HEK293 (cell line): ENCODE data around the gene OLFM2.

Experiments
- BCL11B ChIP-seq: fragments of 450-650 bp; formaldehyde crosslinking; IDR thresholded peaks from 2 replicates; pipeline ENCODE4 v1.5.1; 2016; ENCODE audit warnings: low read depth, missing biosample characterization, missing genetic modification characterization
- BCL6B ChIP-seq: fragments of 450-650 bp; formaldehyde crosslinking; IDR thresholded peaks from 2 replicates; pipeline ENCODE4 v1.5.1; 2017; ENCODE audit warnings: missing biosample characterization, missing genetic modification characterization
- INSM2 ChIP-seq: fragments of 450-650 bp; formaldehyde crosslinking; IDR thresholded peaks from 2 replicates; pipeline ENCODE4 v1.5.1; 2016; ENCODE audit warnings: missing biosample characterization, missing genetic modification characterization
- OSR2 ChIP-seq: fragments of 450-650 bp; formaldehyde crosslinking; IDR thresholded peaks from 2 replicates; pipeline ENCODE4 v1.5.1; 2016; ENCODE audit warnings: missing biosample characterization, missing genetic modification characterization
- SCRT1 ChIP-seq: fragments of 450-650 bp; formaldehyde crosslinking; IDR thresholded peaks from 2 replicates; pipeline ENCODE4 v1.5.1; 2016; ENCODE audit warnings: missing biosample characterization, missing genetic modification characterization, borderline replicate concordance
- SP7 ChIP-seq: fragments of 450-650 bp; formaldehyde crosslinking; IDR thresholded peaks from 2 replicates; pipeline ENCODE4 v1.5.1; 2016; ENCODE audit warnings: missing biosample characterization, missing genetic modification characterization
- ZFP37 ChIP-seq: fragments of 450-650 bp; formaldehyde crosslinking; IDR thresholded peaks from 2 replicates; pipeline ENCODE4 v1.5.1; 2016; ENCODE audit warnings: missing biosample characterization, missing genetic modification characterization
- ZNF114 ChIP-seq: fragments of 450-650 bp; formaldehyde crosslinking; IDR thresholded peaks from 2 replicates; pipeline ENCODE4 v1.5.0; 2017; ENCODE audit warnings: missing biosample characterization, missing genetic modification characterization
- ZNF133 ChIP-seq: fragments of 450-650 bp; formaldehyde crosslinking; IDR thresholded peaks from 2 replicates; pipeline ENCODE4 v1.5.1; 2016; ENCODE audit warnings: missing biosample characterization, missing genetic modification characterization
- ZNF148 ChIP-seq: fragments of 450-650 bp; formaldehyde crosslinking; IDR thresholded peaks from 2 replicates; pipeline ENCODE4 v1.5.0; 2017; ENCODE audit warnings: missing biosample characterization, missing genetic modification characterization, borderline replicate concordance
- ZNF174 ChIP-seq: fragments of 450-650 bp; formaldehyde crosslinking; IDR thresholded peaks from 2 replicates; pipeline ENCODE4 v1.5.0; 2017; ENCODE audit warnings: missing biosample characterization, mild to moderate bottlenecking, missing genetic modification characterization
- ZNF18 ChIP-seq: fragments of 450-650 bp; formaldehyde crosslinking; IDR thresholded peaks from 2 replicates; pipeline ENCODE4 v1.5.1; 2016; ENCODE audit warnings: missing biosample characterization, missing genetic modification characterization
- ZNF19 ChIP-seq: fragments of 450-650 bp; formaldehyde crosslinking; IDR thresholded peaks from 2 replicates; pipeline ENCODE4; 2016; ENCODE audit warnings: missing biosample characterization, missing genetic modification characterization, low read depth
- ZNF214 ChIP-seq: fragments of 450-650 bp; formaldehyde crosslinking; IDR thresholded peaks from 2 replicates; pipeline ENCODE4 v1.5.1; 2017; ENCODE audit warnings: missing biosample characterization, mild to moderate bottlenecking, missing genetic modification characterization, borderline replicate concordance
- ZNF26 ChIP-seq: fragments of 450-650 bp; formaldehyde crosslinking; IDR thresholded peaks from 2 replicates; pipeline ENCODE4 v1.5.1; 2016; ENCODE audit warnings: missing biosample characterization, missing genetic modification characterization
- ZNF324 ChIP-seq: fragments of 450-650 bp; formaldehyde crosslinking; IDR thresholded peaks from 2 replicates; pipeline ENCODE4 v1.5.1; 2016; ENCODE audit warnings: missing biosample characterization, missing genetic modification characterization
- ZNF335 ChIP-seq: fragments of 450-650 bp; formaldehyde crosslinking; conservative IDR thresholded peaks from 2 replicates; pipeline ENCODE4 v1.5.1; 2016; ENCODE audit warnings: missing biosample characterization, missing genetic modification characterization
- ZNF350 ChIP-seq: fragments of 450-650 bp; formaldehyde crosslinking; IDR thresholded peaks from 2 replicates; pipeline ENCODE4 v1.5.0; 2017; ENCODE audit warnings: missing biosample characterization, mild to moderate bottlenecking, missing genetic modification characterization
- ZNF530 ChIP-seq: fragments of 450-650 bp; formaldehyde crosslinking; IDR thresholded peaks from 2 replicates; pipeline ENCODE4 v1.5.1; 2016; ENCODE audit warnings: low read depth, missing biosample characterization, missing genetic modification characterization
- ZNF560 ChIP-seq: fragments of 450-650 bp; formaldehyde crosslinking; IDR thresholded peaks from 2 replicates; pipeline ENCODE4 v1.5.1; 2017; ENCODE audit warnings: missing biosample characterization, missing genetic modification characterization, borderline replicate concordance
- ZNF585B ChIP-seq: fragments of 450-650 bp; formaldehyde crosslinking; IDR thresholded peaks from 2 replicates; pipeline ENCODE4 v1.5.1; 2016; ENCODE audit warnings: missing biosample characterization, missing genetic modification characterization
- ZNF639 ChIP-seq: fragments of 450-650 bp; formaldehyde crosslinking; IDR thresholded peaks from 2 replicates; pipeline ENCODE4 v1.5.1; 2016; ENCODE audit warnings: missing biosample characterization, missing genetic modification characterization
- ZNF664 ChIP-seq: fragments of 450-650 bp; formaldehyde crosslinking; IDR thresholded peaks from 2 replicates; pipeline ENCODE4 v1.5.1; 2016; ENCODE audit warnings: missing biosample characterization, missing genetic modification characterization
- ZNF692 ChIP-seq: fragments of 450-650 bp; formaldehyde crosslinking; IDR thresholded peaks from 2 replicates; pipeline ENCODE4 v1.5.1; 2016; ENCODE audit warnings: missing biosample characterization, missing genetic modification characterization
- ZNF777 ChIP-seq: fragments of 450-650 bp; formaldehyde crosslinking; IDR thresholded peaks from 2 replicates; pipeline ENCODE4 v1.5.1; 2017; ENCODE audit warnings: missing biosample characterization, missing genetic modification characterization, borderline replicate concordance
- ZSCAN4 ChIP-seq: fragments of 450-650 bp; formaldehyde crosslinking; IDR thresholded peaks from 2 replicates; pipeline ENCODE4 v1.5.1; 2017; ENCODE audit warnings: missing biosample characterization, missing genetic modification characterization
- ZXDB ChIP-seq: fragments of 450-650 bp; formaldehyde crosslinking; IDR thresholded peaks from 2 replicates; pipeline ENCODE4 v1.5.1; 2016; ENCODE audit warnings: missing biosample characterization, missing genetic modification characterization

The OLFM2 gene

GRCh38 chr19:9834726-9835506, 101.4 kb downstream of the OLFM2 start, which contains the start of gene PIN1 (continued):
- no peak for TF ChIP-seq BCL6B (tag by site-specific recombination)
- no peak for TF ChIP-seq ZNF133 (tag by site-specific recombination)
- no peak for TF ChIP-seq SCRT1 (tag by site-specific recombination)
- TF ChIP-seq ZNF530 (tag by site-specific recombination): no peak
- no peak for TF ChIP-seq ZNF777 (tag by site-specific recombination)
- TF ChIP-seq ZNF18 (tag by site-specific recombination): no peak
- 0 out of 2 replicates have a peak, but pooled peaks have one; percentile 42 for TF ChIP-seq SP7 (tag by site-specific recombination)
- TF ChIP-seq ZNF26 (tag by site-specific recombination): no peak
- TF ChIP-seq BCL11B: no peak
- TF ChIP-seq ZNF664 (tag by site-specific recombination): no peak
- TF ChIP-seq ZNF324 (tag by site-specific recombination): no peak
- no peak for TF ChIP-seq ZNF214 (tag by site-specific recombination)
- TF ChIP-seq ZNF148 (tag by site-specific recombination): no peak
- no peak for TF ChIP-seq ZNF585B
- TF ChIP-seq ZNF560: no peak
- TF ChIP-seq ZFP37: no peak
- TF ChIP-seq OSR2 (tag by site-specific recombination): no peak
- TF ChIP-seq ZNF692 (tag by site-specific recombination): no peak
- no peak for TF ChIP-seq ZNF114 (tag by site-specific recombination)
- no peak for TF ChIP-seq ZNF174
- TF ChIP-seq ZXDB (tag by site-specific recombination): peak; percentile 69; the same call in 1 of the 2 replicates
- TF ChIP-seq ZNF19 (tag by site-specific recombination): no peak
- no peak for TF ChIP-seq INSM2 (tag by site-specific recombination)
- TF ChIP-seq ZNF639: no peak
- peak; percentile 72 for TF ChIP-seq ZNF335 (tag by site-specific recombination)
- TF ChIP-seq ZNF350 (tag by site-specific recombination): no peak
- no peak for TF ChIP-seq ZSCAN4 (tag by site-specific recombination)
